Measurements from ENCODE around the gene ROBO1. TPM values are rescaled to one million over a fixed set of nuclear protein-coding genes. Genes with fewer than 3 reads are reported as not detected.

ROBO1 gene
- total and polyA plus RNA-seq, 2 donors (not counting 1 experiment from before 2014, with no cell fraction given): 0.27 to 3.2 TPM

GRCh38 chr3:79011821-79012529 lies 755.8 kb downstream of the ROBO1 start:
- CTCF ChIA-PET: no interaction called here
- Mint-ChIP-seq H3K4me3 (no peak overlapping the region), H3K27ac (no peak overlapping the region), H3K4me1 (no peaks in the 10 kb centered on the region), H3K9me3 (ENCODE audit: insufficient read depth) (no peaks in the 10 kb centered on the region), H3K27me3 (no peaks in the 10 kb centered on the region)
- no peaks in the 10 kb centered on the region for H3K27me3 ChIP-seq (replicated peaks in 1 of 4; ENCODE audit: control extremely low read depth in 1 of 4, control insufficient read depth in 3 of 4, insufficient read depth in 4 of 4, low read length in 3 of 4)
- H3K4me3 ChIP-seq (ENCODE audit: control extremely low read depth in 1 of 5, extremely low read depth in 1 of 5, insufficient read depth in 1 of 5, low read depth in 2 of 5, low read length in 4 of 5): no peak overlapping the region
- H3K4me2 ChIP-seq (replicated peaks; ENCODE audit: low read depth, low read length, poor library complexity, severe bottlenecking): no peak overlapping the region
- H3K79me2 ChIP-seq (ENCODE audit: control insufficient read depth, insufficient read depth, low read length): no peaks in the 10 kb centered on the region
- ATAC-seq (ENCODE audit: low read depth) (no peak), DNase-seq (no peak)
- TF ChIP-seq EZH2 (IDR thresholded peaks at IDR 0.05; ENCODE audit: borderline replicate concordance, insufficient read depth, low read depth, low read length, poor library complexity, severe bottlenecking): no peak
- no peak for TF ChIP-seq CTCF (IDR thresholded peaks at IDR 0.05)
- H3K9me3 ChIP-seq (ENCODE audit: control extremely low read depth in 1 of 3, control insufficient read depth in 2 of 3, insufficient read depth in 1 of 3, low read length in 2 of 3): no peaks in the 10 kb centered on the region
- H4K20me1 ChIP-seq (ENCODE audit: control insufficient read depth, insufficient read depth, low read length, poor library complexity, severe bottlenecking): no peaks in the 10 kb centered on the region
- POLR2A ChIA-PET: no interaction called here
- H3K4me1 ChIP-seq (ENCODE audit: control insufficient read depth in 2 of 2, insufficient read depth in 2 of 2, low read length in 2 of 2): no peaks in the 10 kb centered on the region
- WGBS (ENCODE audit: insufficient coverage): 100% methylated on average over 2 of the region's 5 CpGs
- H3K27ac ChIP-seq (ENCODE audit: low read length in 2 of 2): no peak overlapping the region
- H2AFZ ChIP-seq (ENCODE audit: insufficient read depth, low read depth, low read length, poor library complexity, severe bottlenecking): no peak overlapping the region
- H3K36me3 ChIP-seq (replicated peaks in 1 of 2; ENCODE audit: control extremely low read depth in 1 of 2, control insufficient read depth in 1 of 2, extremely low read depth in 1 of 2, insufficient read depth in 2 of 2, low read length in 1 of 2): no peaks in the 10 kb centered on the region
- H3K9ac ChIP-seq (ENCODE audit: low read length): no peak overlapping the region
- intact Hi-C loops (cut with micrococcal nuclease): no loop called here

- Histone ChIP-seq H3K9me3 (ENCODE audit: control extremely low read depth in 1 of 3, control insufficient read depth in 2 of 3, insufficient read depth in 1 of 3, low read length in 2 of 3) (no peaks in the 10 kb centered on the region), H4K20me1 (ENCODE audit: control insufficient read depth, insufficient read depth, low read length, poor library complexity, severe bottlenecking) (no peaks in the 10 kb centered on the region), H3K79me2 (ENCODE audit: control insufficient read depth, insufficient read depth, low read length) (no peaks in the 10 kb centered on the region), H3K27me3 (replicated peaks in 1 of 4; ENCODE audit: control extremely low read depth in 1 of 4, control insufficient read depth in 3 of 4, insufficient read depth in 4 of 4, low read length in 3 of 4) (no peaks in the 10 kb centered on the region), H3K4me1 (ENCODE audit: control insufficient read depth in 2 of 2, insufficient read depth in 2 of 2, low read length in 2 of 2) (no peaks in the 10 kb centered on the region), H3K4me3 (ENCODE audit: control extremely low read depth in 1 of 5, extremely low read depth in 1 of 5, insufficient read depth in 1 of 5, low read depth in 2 of 5, low read length in 4 of 5) (no peak overlapping the region), H3K4me2 (replicated peaks; ENCODE audit: low read depth, low read length, poor library complexity, severe bottlenecking) (no peak overlapping the region), H2AFZ (ENCODE audit: insufficient read depth, low read depth, low read length, poor library complexity, severe bottlenecking) (no peak overlapping the region), H3K36me3 (replicated peaks in 1 of 2; ENCODE audit: control extremely low read depth in 1 of 2, control insufficient read depth in 1 of 2, extremely low read depth in 1 of 2, insufficient read depth in 2 of 2, low read length in 1 of 2) (no peaks in the 10 kb centered on the region), H3K27ac (ENCODE audit: low read length in 2 of 2) (no peak overlapping the region), H3K9ac (ENCODE audit: low read length) (no peak overlapping the region)
- Mint-ChIP-seq H3K27ac (no peak overlapping the region), H3K4me3 (no peak overlapping the region), H3K27me3 (no peaks in the 10 kb centered on the region), H3K9me3 (ENCODE audit: insufficient read depth) (no peaks in the 10 kb centered on the region), H3K4me1 (no peaks in the 10 kb centered on the region)
- no peak for TF ChIP-seq CTCF (IDR thresholded peaks at IDR 0.05)
- ChIA-PET CTCF (no interaction called here), POLR2A (no interaction called here)
- intact Hi-C loops (cut with micrococcal nuclease): no loop called here
- DNase-seq (no peak), ATAC-seq (ENCODE audit: low read depth) (no peak)
Measured at GRCh38 chr3:79009861-79010260, 757.9 kb downstream of the ROBO1 start.

All from B cell (primary cell).